ENCODE measurements around the gene XAF1.
"Not testable (repeated sequence)": the region's sequence is repeated elsewhere in the genome, so short reads cannot be mapped to it uniquely, and the experiment has no call there.

XAF1 gene

DNA sequence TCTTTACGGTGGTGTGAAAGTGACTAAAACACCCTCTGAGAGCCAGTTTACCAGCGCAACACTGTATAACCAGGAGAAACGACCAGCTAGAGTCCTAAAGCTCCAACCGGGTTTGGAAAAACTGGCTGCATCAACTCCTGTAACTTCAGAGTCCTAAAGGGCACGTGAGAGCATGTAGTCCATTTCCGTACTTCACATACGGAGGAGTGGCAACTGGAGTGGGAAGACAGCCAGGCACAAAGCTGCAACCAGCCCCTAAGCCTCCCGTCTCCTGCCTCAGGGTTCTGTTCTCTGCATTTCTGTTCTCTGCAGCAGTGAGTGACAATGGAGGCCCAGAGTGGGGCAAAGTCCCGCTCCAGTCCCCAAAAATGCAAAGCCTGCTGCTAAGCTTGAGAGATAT, 56.4 kb downstream of the XAF1 start:
- TF ChIP-seq, protein P1, sequence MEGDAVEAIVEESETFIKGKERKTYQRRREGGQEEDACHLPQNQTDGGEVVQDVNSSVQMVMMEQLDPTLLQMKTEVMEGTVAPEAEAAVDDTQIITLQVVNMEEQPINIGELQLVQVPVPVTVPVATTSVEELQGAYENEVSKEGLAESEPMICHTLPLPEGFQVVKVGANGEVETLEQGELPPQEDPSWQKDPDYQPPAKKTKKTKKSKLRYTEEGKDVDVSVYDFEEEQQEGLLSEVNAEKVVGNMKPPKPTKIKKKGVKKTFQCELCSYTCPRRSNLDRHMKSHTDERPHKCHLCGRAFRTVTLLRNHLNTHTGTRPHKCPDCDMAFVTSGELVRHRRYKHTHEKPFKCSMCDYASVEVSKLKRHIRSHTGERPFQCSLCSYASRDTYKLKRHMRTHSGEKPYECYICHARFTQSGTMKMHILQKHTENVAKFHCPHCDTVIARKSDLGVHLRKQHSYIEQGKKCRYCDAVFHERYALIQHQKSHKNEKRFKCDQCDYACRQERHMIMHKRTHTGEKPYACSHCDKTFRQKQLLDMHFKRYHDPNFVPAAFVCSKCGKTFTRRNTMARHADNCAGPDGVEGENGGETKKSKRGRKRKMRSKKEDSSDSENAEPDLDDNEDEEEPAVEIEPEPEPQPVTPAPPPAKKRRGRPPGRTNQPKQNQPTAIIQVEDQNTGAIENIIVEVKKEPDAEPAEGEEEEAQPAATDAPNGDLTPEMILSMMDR (conservative IDR thresholded peaks at IDR 0.05; ENCODE audit: control insufficient read depth, insufficient read depth, low read depth, low read length), result no peak
- no peak for DNase-seq (ENCODE audit: low read depth)
- no peak overlapping the region for H3K4me3 ChIP-seq (ENCODE audit: control insufficient read depth, low read depth, low read length)

DNA sequence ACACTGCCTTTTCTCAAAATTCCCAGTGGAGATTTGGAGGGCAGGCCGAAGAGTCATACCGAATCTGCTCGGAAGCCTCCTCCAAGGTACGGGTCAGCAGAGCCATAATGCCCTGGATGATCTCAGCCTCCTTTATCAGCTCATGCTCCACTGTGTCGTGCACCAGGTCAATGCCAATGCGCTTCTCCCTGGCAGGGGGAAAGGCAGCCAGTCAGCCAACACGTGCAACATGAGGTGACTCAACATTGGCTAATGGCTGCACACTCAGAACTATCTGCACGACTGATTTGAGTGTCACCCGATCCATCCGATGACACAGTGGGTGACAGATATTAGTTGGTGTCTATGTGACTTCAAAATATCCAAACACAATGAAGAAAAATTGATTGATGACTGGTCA, 59.9 kb downstream of the XAF1 start:
- TF ChIP-seq, protein P1 (conservative IDR thresholded peaks at IDR 0.05; ENCODE audit: control insufficient read depth, insufficient read depth, low read depth, low read length), result no peak
- no peak overlapping the region for H3K4me3 ChIP-seq (ENCODE audit: control insufficient read depth, low read depth, low read length)
- DNase-seq (ENCODE audit: low read depth), result no peak

DNA sequence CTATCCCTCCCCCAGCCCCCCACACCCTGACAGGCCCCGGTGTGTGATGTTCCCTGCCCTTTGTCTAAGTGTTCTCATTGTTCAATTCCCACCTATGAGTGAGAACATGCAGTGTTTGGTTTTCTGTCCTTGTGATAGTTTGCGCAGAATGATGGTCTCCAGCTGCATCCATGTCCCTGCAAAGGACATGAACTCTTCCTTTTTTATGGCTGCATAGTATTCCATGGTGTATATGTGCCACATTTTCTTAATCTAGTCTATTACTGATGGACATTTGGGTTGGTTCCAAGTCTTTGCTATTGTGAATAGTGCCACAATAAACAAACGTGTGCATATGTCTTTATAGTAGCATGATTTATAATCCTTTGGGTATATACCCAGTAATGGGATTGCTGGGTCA, 60.5 kb downstream of the XAF1 start:
- DNase-seq (ENCODE audit: low read depth); H3K4me3 ChIP-seq (ENCODE audit: control insufficient read depth, low read depth, low read length): not testable (repeated sequence)

DNA sequence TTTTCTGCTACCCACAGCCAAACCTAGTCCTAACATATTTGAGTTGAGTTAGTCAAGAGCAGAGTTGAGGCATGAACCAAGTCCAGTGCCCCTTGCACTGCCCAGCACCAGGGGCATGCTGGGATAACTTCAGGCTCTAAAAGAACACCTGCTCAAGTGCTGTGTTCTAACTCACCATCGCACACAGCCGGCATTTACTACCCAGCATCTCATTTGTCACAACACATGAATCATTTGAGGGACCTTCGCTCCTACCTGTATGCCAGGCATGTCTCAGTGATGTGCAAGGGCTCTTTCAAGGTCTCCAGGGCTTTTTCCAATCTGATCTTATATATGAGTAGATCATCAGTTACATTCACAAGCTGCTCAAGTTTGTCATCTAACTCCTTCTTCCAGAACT, 63.1 kb downstream of the XAF1 start:
- no peak for DNase-seq (ENCODE audit: low read depth)
- TF ChIP-seq, protein P1 (conservative IDR thresholded peaks at IDR 0.05; ENCODE audit: control insufficient read depth, insufficient read depth, low read depth, low read length), result no peak
- H3K4me3 ChIP-seq (ENCODE audit: control insufficient read depth, low read depth, low read length), result no peak overlapping the region

DNA sequence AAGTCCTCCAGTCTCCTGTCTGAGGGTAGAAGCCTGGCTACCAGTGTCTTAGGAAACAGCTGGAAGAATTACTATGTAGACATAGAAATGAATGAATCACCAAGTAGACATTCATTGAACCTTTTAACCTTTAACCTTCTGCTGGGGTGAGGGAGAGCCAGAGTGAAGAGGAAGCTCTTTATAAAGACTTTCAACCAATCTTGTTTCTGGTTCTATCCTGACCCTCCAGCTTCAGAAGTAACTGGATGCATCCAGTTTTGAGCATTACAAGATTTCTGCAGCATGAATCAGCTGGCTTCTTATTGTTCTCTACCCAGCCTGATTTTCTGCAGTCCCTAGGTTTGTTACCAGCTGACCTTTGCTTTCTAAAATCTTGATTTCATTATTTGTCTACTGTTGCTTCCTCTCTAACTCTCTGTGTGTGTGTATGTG, 67.2 kb downstream of the XAF1 start:
- TF ChIP-seq, protein P1 (conservative IDR thresholded peaks at IDR 0.05; ENCODE audit: control insufficient read depth, insufficient read depth, low read depth, low read length), result no peak
- H3K4me3 ChIP-seq (ENCODE audit: control insufficient read depth, low read depth, low read length), result no peak overlapping the region
- DNase-seq (ENCODE audit: low read depth), result peak; percentile 87
